Neural progenitor cell (in vitro differentiated cells): Measurements from ENCODE around the gene TMEM198. TPM values are rescaled to one million over a fixed set of nuclear protein-coding genes. Genes with fewer than 3 reads are reported as not detected.

Experiments used
- DNase-seq: peaks from one replicate; pipeline ENCODE4 v3.0.0-alpha.2; 2016; ENCODE audit warnings: low spot score
- H2AFZ ChIP-seq: fragments of 200-600 bp; sonication (generic); replicated peaks from 2 replicates; pipeline ENCODE4 v1.6.1; 2016; ENCODE audit warnings: antibody characterized with exemption
- H3F3A ChIP-seq: fragments of 200-600 bp; sonication (generic); 2 replicates; pipeline ENCODE4 v1.6.1; 2016; ENCODE audit warnings: antibody characterized with exemption, low read depth
- H3K27ac ChIP-seq: fragments of 200-600 bp; sonication (generic); 2 replicates; pipeline ENCODE4 v1.5.1; 2016; ENCODE audit warnings: mild to moderate bottlenecking
- H3K27me3 ChIP-seq: fragments of 200-600 bp; sonication (generic); 2 replicates; pipeline ENCODE4 v1.6.1; 2016; ENCODE audit warnings: mild to moderate bottlenecking, moderate library complexity
- H3K36me3 ChIP-seq: fragments of 200-600 bp; sonication (generic); 2 replicates; pipeline ENCODE4 v1.5.1; 2016
- H3K4me1 ChIP-seq: fragments of 200-600 bp; sonication (generic); 2 replicates; pipeline ENCODE4 v1.6.1; 2016; ENCODE audit warnings: mixed run types
- H3K4me2 ChIP-seq: fragments of 200-600 bp; sonication (generic); 2 replicates; pipeline ENCODE4 v1.6.1; 2016
- H3K4me3 ChIP-seq: fragments of 200-600 bp; sonication (generic); 2 replicates; pipeline ENCODE4 v1.5.1; 2016
- H3K79me2 ChIP-seq: fragments of 200-600 bp; sonication (generic); 2 replicates; pipeline ENCODE4 v1.6.1; 2016; ENCODE audit warnings: low read depth
- H3K9ac ChIP-seq: fragments of 200-600 bp; sonication (generic); 2 replicates; pipeline ENCODE4 v1.6.1; 2016
- H3K9me3 ChIP-seq: fragments of 200-600 bp; sonication (generic); 2 replicates; pipeline ENCODE4 v1.5.1; 2016; ENCODE audit warnings: low read depth
- H4K20me1 ChIP-seq: fragments of 200-600 bp; sonication (generic); 2 replicates; pipeline ENCODE4 v1.6.1; 2016; ENCODE audit warnings: low read depth
- H3K27ac Mint-ChIP-seq: 3 replicates; pipeline ENCODE4 v1.8.0; 2021; ENCODE audit warnings: mixed read lengths
- H3K27me3 Mint-ChIP-seq: 2 replicates; pipeline ENCODE4 v1.8.0; 2022; ENCODE audit warnings: low read depth, mild to moderate bottlenecking, inconsistent platforms, moderate library complexity, mixed read lengths; ENCODE audit not compliant: insufficient read depth
- H3K36me3 Mint-ChIP-seq: 3 replicates; pipeline ENCODE4 v1.8.0; 2021; ENCODE audit warnings: mixed read lengths
- H3K4me1 Mint-ChIP-seq: 3 replicates; pipeline ENCODE4 v1.8.0; 2021; ENCODE audit warnings: mixed read lengths
- H3K4me3 Mint-ChIP-seq: 3 replicates; pipeline ENCODE4 v1.8.0; 2021; ENCODE audit warnings: mild to moderate bottlenecking, moderate library complexity, mixed read lengths
- H3K9me3 Mint-ChIP-seq: 3 replicates; pipeline ENCODE4 v1.8.0; 2020; ENCODE audit warnings: mixed read lengths
- EZH2 ChIP-seq: fragments of 200-600 bp; sonication (generic); IDR thresholded peaks from 2 replicates; pipeline ENCODE4 v1.6.1; 2017; ENCODE audit warnings: antibody characterized with exemption, mild to moderate bottlenecking, moderate library complexity
- EZH2phosphoT487 ChIP-seq: fragments of 200-600 bp; sonication (generic); IDR thresholded peaks from 2 replicates; pipeline ENCODE4 v1.6.1; 2017; ENCODE audit warnings: antibody characterized with exemption
- total RNA-seq: library from RNA; depleted of rRNA; stranded (reverse); fragments of >200 nt; gene quantifications from 2 replicates; pipeline ENCODE4 v1.2.3, GENCODE V29; 2015; ENCODE audit warnings: low replicate concordance
- TF ChIP-seq, protein P1 (sequence below): fragments of 200-600 bp; sonication (generic); IDR thresholded peaks from 2 replicates; pipeline ENCODE4 v1.5.1; 2017; ENCODE audit warnings: antibody characterized with exemption, mild to moderate bottlenecking

The TMEM198 gene
- total RNA-seq, 1 donor from 2014 or later, result 0.79 TPM

DNA sequence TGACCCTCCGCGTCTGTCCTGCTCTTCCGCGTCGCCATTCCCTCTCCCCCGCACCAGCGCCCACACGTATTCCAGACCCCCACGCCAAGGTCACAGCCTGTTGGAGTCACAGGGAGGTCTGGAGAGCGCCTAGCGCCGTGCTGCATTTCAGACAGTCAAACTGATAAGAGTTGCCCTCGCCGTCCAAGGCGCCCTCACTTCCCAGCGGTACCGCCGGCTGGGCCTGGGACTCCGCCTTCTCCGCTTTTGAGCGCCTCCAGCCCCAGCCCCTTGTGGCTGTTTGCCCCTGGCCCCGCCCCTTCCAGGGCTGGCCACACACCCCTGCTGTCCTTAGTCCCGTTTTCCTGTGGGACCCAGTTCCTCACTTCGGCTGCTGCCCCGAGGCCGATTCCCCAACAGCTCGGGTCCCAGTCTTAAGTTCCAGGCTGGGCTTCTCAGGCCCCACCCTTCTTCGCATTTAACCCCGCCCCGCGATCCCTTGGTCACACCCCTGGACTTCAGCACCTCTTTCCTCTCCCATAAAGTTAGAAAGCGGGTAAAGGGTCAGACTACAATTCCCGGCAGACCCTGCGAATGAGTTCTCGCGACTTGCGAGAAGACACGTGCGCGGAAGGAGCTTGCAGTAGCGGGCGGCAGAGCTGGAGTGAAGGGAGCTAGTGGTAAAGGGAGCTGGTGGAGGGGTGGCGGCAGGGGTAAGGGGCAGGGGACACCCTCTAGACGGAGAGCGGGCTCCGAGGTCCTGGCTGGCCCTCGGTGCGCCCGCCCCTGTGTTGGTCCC, 45.4 kb upstream of the TMEM198 start, which contains the start of gene GMPPA:
GMPPA (plus strand) TSS at position 612 of the 778 bp plus-strand sequence. CDS start 1,085 bp downstream, outside the sequence.
- Histone ChIP-seq H3K4me1 (peaks cover 19% of the 10 kb centered on the region), H3K79me2 (no peaks in the 10 kb centered on the region), H3K4me3 (peak within 1 kb of the TSS; percentile 64), H4K20me1 (peaks cover 10% of the 10 kb centered on the region), H3K27me3 (peaks cover 50% of the 10 kb centered on the region), H3K27ac (no peak within 1 kb of the TSS), H3K9me3 (no peaks in the 10 kb centered on the region), H3K36me3 (no peaks in the 10 kb centered on the region), H3K9ac (peak within 1 kb of the TSS; percentile 50), H2AFZ (peak within 1 kb of the TSS; percentile 82), H3F3A (peaks cover 15% of the 10 kb centered on the region), H3K4me2 (peak within 1 kb of the TSS; percentile 91)
- Mint-ChIP-seq H3K4me1 (peaks cover 28% of the 10 kb centered on the region), H3K36me3 (no peaks in the 10 kb centered on the region), H3K27me3 (peaks cover 26% of the 10 kb centered on the region), H3K9me3 (no peaks in the 10 kb centered on the region), H3K4me3 (peak within 1 kb of the TSS; percentile 93), H3K27ac (peak within 1 kb of the TSS; percentile 91)
- no peak for TF ChIP-seq EZH2phosphoT487
- TF ChIP-seq, protein P1, sequence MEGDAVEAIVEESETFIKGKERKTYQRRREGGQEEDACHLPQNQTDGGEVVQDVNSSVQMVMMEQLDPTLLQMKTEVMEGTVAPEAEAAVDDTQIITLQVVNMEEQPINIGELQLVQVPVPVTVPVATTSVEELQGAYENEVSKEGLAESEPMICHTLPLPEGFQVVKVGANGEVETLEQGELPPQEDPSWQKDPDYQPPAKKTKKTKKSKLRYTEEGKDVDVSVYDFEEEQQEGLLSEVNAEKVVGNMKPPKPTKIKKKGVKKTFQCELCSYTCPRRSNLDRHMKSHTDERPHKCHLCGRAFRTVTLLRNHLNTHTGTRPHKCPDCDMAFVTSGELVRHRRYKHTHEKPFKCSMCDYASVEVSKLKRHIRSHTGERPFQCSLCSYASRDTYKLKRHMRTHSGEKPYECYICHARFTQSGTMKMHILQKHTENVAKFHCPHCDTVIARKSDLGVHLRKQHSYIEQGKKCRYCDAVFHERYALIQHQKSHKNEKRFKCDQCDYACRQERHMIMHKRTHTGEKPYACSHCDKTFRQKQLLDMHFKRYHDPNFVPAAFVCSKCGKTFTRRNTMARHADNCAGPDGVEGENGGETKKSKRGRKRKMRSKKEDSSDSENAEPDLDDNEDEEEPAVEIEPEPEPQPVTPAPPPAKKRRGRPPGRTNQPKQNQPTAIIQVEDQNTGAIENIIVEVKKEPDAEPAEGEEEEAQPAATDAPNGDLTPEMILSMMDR, result no peak
- no peak for TF ChIP-seq EZH2
- DNase-seq, result peak; percentile 98

DNA sequence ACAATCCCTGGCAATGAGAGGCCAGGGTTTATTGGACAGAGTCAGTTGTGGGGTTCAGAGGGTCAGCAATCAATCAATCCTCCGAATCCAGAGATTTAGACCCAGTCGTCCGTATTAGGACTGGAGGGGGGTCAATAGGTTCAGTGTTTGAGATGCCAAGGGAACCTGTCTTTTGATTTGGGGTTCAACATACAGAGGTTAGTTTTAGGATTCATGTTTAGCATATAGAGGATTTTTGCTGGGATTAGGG, 44.8 kb upstream of the TMEM198 start:
- peaks cover 25% of the 10 kb centered on the region for H3K27me3 Mint-ChIP-seq
- H2AFZ ChIP-seq, result peak overlapping the region; percentile 40
- H3K4me1 Mint-ChIP-seq, result peaks cover 28% of the 10 kb centered on the region
- no peaks in the 10 kb centered on the region for H3K79me2 ChIP-seq
- no peaks in the 10 kb centered on the region for H3K9me3 Mint-ChIP-seq
- H3K27ac Mint-ChIP-seq, result peak overlapping the region; percentile 91
- H3K9ac ChIP-seq, result peak overlapping the region; percentile 50
- no peaks in the 10 kb centered on the region for H3K36me3 ChIP-seq
- peaks cover 45% of the 10 kb centered on the region for H3K27me3 ChIP-seq
- H3K9me3 ChIP-seq, result no peaks in the 10 kb centered on the region
- TF ChIP-seq EZH2 (no peak), EZH2phosphoT487 (no peak)
- TF ChIP-seq, protein P1, result no peak
- no peaks in the 10 kb centered on the region for H3K36me3 Mint-ChIP-seq
- H3K4me3 Mint-ChIP-seq, result peak overlapping the region; percentile 93
- no peak overlapping the region for H3K27ac ChIP-seq
- peaks cover 10% of the 10 kb centered on the region for H4K20me1 ChIP-seq
- H3F3A ChIP-seq, result peaks cover 15% of the 10 kb centered on the region
- peak overlapping the region; percentile 91 for H3K4me2 ChIP-seq
- peaks cover 19% of the 10 kb centered on the region for H3K4me1 ChIP-seq
- peak overlapping the region; percentile 64 for H3K4me3 ChIP-seq
- no peak for DNase-seq

DNA sequence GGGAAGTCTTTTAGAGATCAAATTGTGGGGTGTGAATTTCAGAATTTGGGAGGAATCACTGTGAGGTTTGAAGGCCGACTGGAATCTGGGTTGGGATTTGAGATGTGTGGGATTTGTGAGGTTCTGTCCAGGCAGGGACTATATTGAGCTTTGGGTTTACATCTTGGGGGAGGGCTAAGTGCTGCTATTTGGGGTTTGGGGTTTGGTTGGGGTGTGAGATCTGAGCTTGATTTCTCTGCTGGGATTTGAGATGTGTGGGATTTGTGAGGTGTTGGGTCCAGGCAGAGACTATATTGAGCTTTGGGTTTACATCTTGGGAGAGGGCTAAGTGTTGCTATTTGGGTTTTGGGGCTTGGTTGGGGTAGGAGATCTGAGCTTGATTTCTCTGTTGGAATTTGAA, 44.3 kb upstream of the TMEM198 start:
- TF ChIP-seq, protein P1, result no peak

More for the DNA sequence above, 44.3 kb upstream of the TMEM198 start:
- no peak for DNase-seq
- H3K27ac Mint-ChIP-seq, result no peak overlapping the region
- H3K79me2 ChIP-seq, result no peaks in the 10 kb centered on the region
- H3K9ac ChIP-seq, result no peak overlapping the region
- peak overlapping the region; percentile 64 for H3K4me3 ChIP-seq
- H3K27ac ChIP-seq, result no peak overlapping the region
- no peak overlapping the region for H2AFZ ChIP-seq
- H3F3A ChIP-seq, result peaks cover 15% of the 10 kb centered on the region
- H3K27me3 ChIP-seq, result peaks cover 39% of the 10 kb centered on the region
- no peaks in the 10 kb centered on the region for H3K9me3 ChIP-seq
- no peaks in the 10 kb centered on the region for H3K36me3 ChIP-seq
- H3K4me1 Mint-ChIP-seq, result peaks cover 28% of the 10 kb centered on the region
- H3K36me3 Mint-ChIP-seq, result no peaks in the 10 kb centered on the region
- peak overlapping the region; percentile 93 for H3K4me3 Mint-ChIP-seq
- H3K27me3 Mint-ChIP-seq, result peaks cover 25% of the 10 kb centered on the region
- H3K4me1 ChIP-seq, result peaks cover 19% of the 10 kb centered on the region
- H3K9me3 Mint-ChIP-seq, result no peaks in the 10 kb centered on the region
- H4K20me1 ChIP-seq, result peaks cover 10% of the 10 kb centered on the region
- peak overlapping the region; percentile 91 for H3K4me2 ChIP-seq
